Measurements from ENCODE around the gene LRRC72. TPM values are rescaled to one million over a fixed set of nuclear protein-coding genes. Genes with fewer than 3 reads are reported as not detected.
A peak's percentile ranks its signal among the peaks of the same experiment; 100 is the strongest.

The LRRC72 gene
- total and polyA plus RNA-seq, 7 experiments from 2014 or later, result not detected

DNA sequence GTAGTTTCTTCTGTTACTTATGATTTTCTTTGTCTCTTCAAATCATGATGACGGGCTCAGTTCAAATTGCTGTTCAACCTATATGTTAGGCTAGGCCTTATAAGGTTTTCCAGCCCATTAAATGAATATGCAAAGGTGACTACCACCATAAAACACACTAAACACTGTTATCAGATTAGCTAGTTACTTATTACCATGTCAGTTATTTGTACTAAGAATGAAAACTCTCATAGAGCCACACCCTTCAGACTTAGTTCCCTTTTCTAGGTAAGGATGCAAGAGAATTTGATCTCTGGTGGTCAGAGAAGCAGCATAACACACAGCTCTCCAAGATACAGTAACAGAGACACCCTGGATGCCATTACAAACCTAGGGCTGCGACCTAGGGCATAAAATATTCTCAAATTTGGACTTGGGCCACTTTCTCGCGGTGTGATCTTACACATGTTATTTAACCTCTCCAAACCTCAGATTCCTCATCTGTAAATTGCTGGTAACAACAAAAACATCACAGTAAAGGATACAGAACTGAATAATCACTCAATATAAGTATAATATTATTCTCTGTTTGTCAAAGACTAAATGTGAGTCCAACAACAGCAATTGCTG, 83.3 kb downstream of the LRRC72 start:
- Mint-ChIP-seq H3K27me3 (no peaks in the 10 kb centered on the region), H3K27ac (no peak overlapping the region), H3K9me3 (no peaks in the 10 kb centered on the region), H3K36me3 (peaks cover 4 to 55% (median 16%) of the 10 kb centered on the region in 5 donors), H3K4me1 (peaks cover 0 to 6% (median 0%) of the 10 kb centered on the region in 7 donors), H3K4me3 (no peak overlapping the region)
- ChIA-PET POLR2A (no interaction called here), CTCF (no interaction called here)
- Histone ChIP-seq H3K4me3 (ENCODE audit: low read length) (no peak overlapping the region), H3K27ac (ENCODE audit: low read depth, low read length) (no peak overlapping the region), H3K27me3 (ENCODE audit: control insufficient read depth in 2 of 2, insufficient read depth in 2 of 2, low read length in 2 of 2) (no peaks in the 10 kb centered on the region), H3K36me3 (ENCODE audit: control insufficient read depth in 2 of 3, insufficient read depth in 3 of 3, low read length in 3 of 3) (peaks cover 0 to 22% (median 0%) of the 10 kb centered on the region in 3 experiments), H3K4me1 (ENCODE audit: control insufficient read depth in 2 of 2, insufficient read depth in 2 of 2, low read length in 2 of 2) (no peaks in the 10 kb centered on the region), H3K9me3 (ENCODE audit: control insufficient read depth in 2 of 3, low read length in 3 of 3) (no peaks in the 10 kb centered on the region)
- intact Hi-C loops (cut with micrococcal nuclease), result no loop called here
- DNase-seq (no peak), ATAC-seq (peak; percentile 46)

- H3K4me1 Mint-ChIP-seq, result peaks cover 0 to 6% (median 0%) of the 10 kb centered on the region in 7 donors
- ATAC-seq (no peak), DNase-seq (no peak)
- H3K9me3 ChIP-seq (ENCODE audit: control insufficient read depth in 2 of 3, low read length in 3 of 3), result no peaks in the 10 kb centered on the region
- H3K4me3 Mint-ChIP-seq, result no peak overlapping the region
- no peaks in the 10 kb centered on the region for H3K4me1 ChIP-seq (ENCODE audit: control insufficient read depth in 2 of 2, insufficient read depth in 2 of 2, low read length in 2 of 2)
- H3K27ac ChIP-seq (ENCODE audit: low read depth, low read length), result no peak overlapping the region
- no peaks in the 10 kb centered on the region for H3K27me3 ChIP-seq (ENCODE audit: control insufficient read depth in 2 of 2, insufficient read depth in 2 of 2, low read length in 2 of 2)
- POLR2A ChIA-PET, result no interaction called here
- peaks cover 0 to 30% (median 0%) of the 10 kb centered on the region in 3 experiments for H3K36me3 ChIP-seq (ENCODE audit: control insufficient read depth in 2 of 3, insufficient read depth in 3 of 3, low read length in 3 of 3)
- peaks cover 9 to 60% (median 21%) of the 10 kb centered on the region in 5 donors for H3K36me3 Mint-ChIP-seq
- no peak overlapping the region for H3K4me3 ChIP-seq (ENCODE audit: low read length)
- no peak overlapping the region for H3K27ac Mint-ChIP-seq
- H3K9me3 Mint-ChIP-seq, result no peaks in the 10 kb centered on the region
- CTCF ChIA-PET, result interaction anchor here (0.6 kb wide), 1 partner anchor 96 kb away, joined by 3 read pairs; no protein-coding TSS in a partner anchor
- intact Hi-C loops (cut with micrococcal nuclease), result no loop called here
- H3K27me3 Mint-ChIP-seq, result no peaks in the 10 kb centered on the region
These were observed 85.1 kb downstream of the LRRC72 start for GRCh38 chr7:16611711-16612110.

DNA sequence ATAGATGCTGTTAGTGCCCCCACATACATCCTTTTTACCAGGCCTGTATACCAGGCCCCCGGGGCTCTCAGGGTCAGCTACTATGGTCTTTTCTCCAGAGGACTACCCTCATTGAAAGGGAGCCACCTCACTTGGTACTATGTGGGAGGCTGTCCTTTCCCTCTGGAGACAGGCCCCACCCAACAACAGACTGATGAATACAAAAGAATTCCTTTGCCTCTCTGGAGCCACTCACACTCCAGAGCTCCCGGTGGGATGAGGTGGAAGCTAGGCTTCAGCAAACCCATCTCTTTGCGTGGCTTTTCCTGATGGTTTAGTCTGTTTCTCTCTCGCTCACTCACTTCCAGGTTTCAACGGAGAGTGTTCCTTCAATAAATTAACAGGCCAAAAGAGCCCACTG, 88.6 kb downstream of the LRRC72 start:
- H3K9me3 Mint-ChIP-seq, result no peaks in the 10 kb centered on the region
- Histone ChIP-seq H3K27ac (ENCODE audit: low read depth, low read length) (no peak overlapping the region), H3K4me1 (ENCODE audit: control insufficient read depth in 2 of 2, insufficient read depth in 2 of 2, low read length in 2 of 2) (no peaks in the 10 kb centered on the region), H3K36me3 (ENCODE audit: control insufficient read depth in 2 of 3, insufficient read depth in 3 of 3, low read length in 3 of 3) (peaks cover 0 to 19% (median 0%) of the 10 kb centered on the region in 3 experiments), H3K27me3 (ENCODE audit: control insufficient read depth in 2 of 2, insufficient read depth in 2 of 2, low read length in 2 of 2) (no peaks in the 10 kb centered on the region), H3K9me3 (ENCODE audit: control insufficient read depth in 2 of 3, low read length in 3 of 3) (no peaks in the 10 kb centered on the region), H3K4me3 (ENCODE audit: low read length) (no peak overlapping the region)
- CTCF ChIA-PET, result interaction anchor here (0.6 kb wide), 1 partner anchor 364 kb away, joined by 3 read pairs; no protein-coding TSS in a partner anchor
- no peaks in the 10 kb centered on the region for H3K27me3 Mint-ChIP-seq
- no peak overlapping the region for H3K4me3 Mint-ChIP-seq
- intact Hi-C loops (cut with micrococcal nuclease), result loop anchor here in 1 of 2 donors (1.0 kb wide), 1 partner anchor 30 kb away; the partner anchor contains the start of gene ANKMY2
- H3K4me1 Mint-ChIP-seq, result peaks cover 0 to 10% (median 3%) of the 10 kb centered on the region in 7 donors
- POLR2A ChIA-PET, result no interaction called here
- no peak for ATAC-seq
- no peak overlapping the region for H3K27ac Mint-ChIP-seq
- H3K36me3 Mint-ChIP-seq, result peaks cover 5 to 62% (median 28%) of the 10 kb centered on the region in 5 donors
- DNase-seq, result no peak

DNA sequence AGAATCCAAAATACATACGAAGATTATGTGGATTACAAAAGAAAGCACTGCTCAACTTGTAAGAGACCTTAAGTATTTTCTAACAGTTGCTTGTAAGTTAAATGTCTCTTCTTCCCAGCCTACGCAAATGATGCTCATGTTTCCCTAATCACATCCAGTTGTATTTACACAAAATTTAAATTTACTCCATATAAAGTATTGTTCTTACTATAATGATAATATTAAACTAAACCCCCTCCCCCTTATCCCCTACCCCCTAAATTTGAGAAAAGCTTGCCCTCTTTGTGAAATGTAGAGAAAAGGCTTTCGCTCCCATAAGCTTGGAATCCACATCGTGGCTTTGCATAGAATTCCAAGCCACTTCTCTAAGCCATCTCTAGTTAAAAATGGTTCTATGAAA, 89.5 kb downstream of the LRRC72 start:
- Mint-ChIP-seq H3K4me1 (peaks cover 0 to 13% (median 4%) of the 10 kb centered on the region in 7 donors), H3K4me3 (no peak overlapping the region), H3K36me3 (peaks cover 5 to 57% (median 34%) of the 10 kb centered on the region in 5 donors), H3K27ac (no peak overlapping the region), H3K27me3 (no peaks in the 10 kb centered on the region), H3K9me3 (no peaks in the 10 kb centered on the region)
- intact Hi-C loops (cut with micrococcal nuclease), result no loop called here
- H3K27ac ChIP-seq (ENCODE audit: low read depth, low read length), result no peak overlapping the region
- H3K36me3 ChIP-seq (ENCODE audit: control insufficient read depth in 2 of 3, insufficient read depth in 3 of 3, low read length in 3 of 3), result peaks cover 0 to 19% (median 0%) of the 10 kb centered on the region in 3 experiments
- no peaks in the 10 kb centered on the region for H3K9me3 ChIP-seq (ENCODE audit: control insufficient read depth in 2 of 3, low read length in 3 of 3)
- no peak overlapping the region for H3K4me3 ChIP-seq (ENCODE audit: low read length)
- ATAC-seq (no peak), DNase-seq (no peak)
- H3K4me1 ChIP-seq (ENCODE audit: control insufficient read depth in 2 of 2, insufficient read depth in 2 of 2, low read length in 2 of 2), result no peaks in the 10 kb centered on the region
- no peaks in the 10 kb centered on the region for H3K27me3 ChIP-seq (ENCODE audit: control insufficient read depth in 2 of 2, insufficient read depth in 2 of 2, low read length in 2 of 2)
- ChIA-PET POLR2A (no interaction called here), CTCF (no interaction called here)

- no peaks in the 10 kb centered on the region for H3K27me3 ChIP-seq (ENCODE audit: control insufficient read depth in 2 of 2, insufficient read depth in 2 of 2, low read length in 2 of 2)
- Mint-ChIP-seq H3K36me3 (peaks cover 5 to 57% (median 37%) of the 10 kb centered on the region in 5 donors), H3K4me1 (peaks cover 0 to 13% (median 4%) of the 10 kb centered on the region in 7 donors), H3K9me3 (no peaks in the 10 kb centered on the region), H3K27ac (no peak overlapping the region), H3K27me3 (no peaks in the 10 kb centered on the region), H3K4me3 (no peak overlapping the region)
- H3K27ac ChIP-seq (ENCODE audit: low read depth, low read length), result no peak overlapping the region
- H3K9me3 ChIP-seq (ENCODE audit: control insufficient read depth in 2 of 3, low read length in 3 of 3), result no peaks in the 10 kb centered on the region
- intact Hi-C loops (cut with micrococcal nuclease), result no loop called here
- H3K4me3 ChIP-seq (ENCODE audit: low read length), result no peak overlapping the region
- DNase-seq, result no peak
- ChIA-PET POLR2A (no interaction called here), CTCF (no interaction called here)
- ATAC-seq, result no peak
- no peaks in the 10 kb centered on the region for H3K4me1 ChIP-seq (ENCODE audit: control insufficient read depth in 2 of 2, insufficient read depth in 2 of 2, low read length in 2 of 2)
- H3K36me3 ChIP-seq (ENCODE audit: control insufficient read depth in 2 of 3, insufficient read depth in 3 of 3, low read length in 3 of 3), result peaks cover 0 to 19% (median 0%) of the 10 kb centered on the region in 3 experiments
These were observed 89.9 kb downstream of the LRRC72 start for GRCh38 chr7:16616542-16616941.

- DNase-seq (no peak), ATAC-seq (peak; percentile 45)
- no peak overlapping the region for H3K4me3 ChIP-seq (ENCODE audit: low read length)
- Mint-ChIP-seq H3K27me3 (no peaks in the 10 kb centered on the region), H3K27ac (peak overlapping the region in 2 of 9 donors; percentile 1 to 66), H3K9me3 (no peaks in the 10 kb centered on the region), H3K4me3 (peak overlapping the region in 1 of 10 donors; percentile 6), H3K4me1 (peaks cover 0 to 13% (median 2%) of the 10 kb centered on the region in 7 donors), H3K36me3 (peaks cover 10 to 66% (median 37%) of the 10 kb centered on the region in 5 donors)
- no peaks in the 10 kb centered on the region for H3K9me3 ChIP-seq (ENCODE audit: control insufficient read depth in 2 of 3, low read length in 3 of 3)
- H3K27ac ChIP-seq (ENCODE audit: low read depth, low read length), result no peak overlapping the region
- ChIA-PET POLR2A (no interaction called here), CTCF (interaction anchor here (0.8 kb wide), 1 partner anchor 60 kb away, joined by 4 read pairs; no protein-coding TSS in a partner anchor)
- H3K4me1 ChIP-seq (ENCODE audit: control insufficient read depth in 2 of 2, insufficient read depth in 2 of 2, low read length in 2 of 2), result no peaks in the 10 kb centered on the region
- H3K36me3 ChIP-seq (ENCODE audit: control insufficient read depth in 2 of 3, insufficient read depth in 3 of 3, low read length in 3 of 3), result peaks cover 0 to 12% (median 0%) of the 10 kb centered on the region in 3 experiments
- intact Hi-C loops (cut with micrococcal nuclease), result loop anchor here in 1 of 2 donors (2.0 kb wide), 1 partner anchor 25 kb away; the partner anchor contains the start of gene ANKMY2
- H3K27me3 ChIP-seq (ENCODE audit: control insufficient read depth in 2 of 2, insufficient read depth in 2 of 2, low read length in 2 of 2), result no peaks in the 10 kb centered on the region
These were observed 93.4 kb downstream of the LRRC72 start for GRCh38 chr7:16619979-16620408.

DNA sequence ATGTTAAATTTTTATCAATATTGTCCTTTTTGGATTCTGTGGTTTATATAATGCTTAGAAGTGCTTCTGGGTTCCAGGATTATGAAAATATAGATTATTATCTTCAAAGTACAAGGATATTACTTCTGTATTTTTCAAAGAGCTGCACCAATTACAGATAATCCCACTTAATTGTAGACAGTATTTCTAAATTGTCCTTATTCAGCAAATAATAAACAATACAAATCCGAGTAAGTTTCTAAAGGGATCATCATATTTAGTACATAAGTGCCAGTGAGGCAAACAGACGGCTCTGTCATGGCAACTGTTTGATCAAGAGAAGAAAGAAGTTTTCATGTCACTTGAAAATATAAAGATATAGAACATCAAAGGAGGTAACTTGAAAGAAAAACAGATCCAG, 99.8 kb downstream of the LRRC72 start:
- no peaks in the 10 kb centered on the region for H3K27me3 ChIP-seq (ENCODE audit: control insufficient read depth in 2 of 2, insufficient read depth in 2 of 2, low read length in 2 of 2)
- H3K4me1 ChIP-seq (ENCODE audit: control insufficient read depth in 2 of 2, insufficient read depth in 2 of 2, low read length in 2 of 2), result no peaks in the 10 kb centered on the region
- DNase-seq (no peak), ATAC-seq (no peak)
- intact Hi-C loops (cut with micrococcal nuclease), result no loop called here
- CTCF ChIA-PET, result no interaction called here
- peaks cover 5 to 42% (median 8%) of the 10 kb centered on the region in 5 donors for H3K36me3 Mint-ChIP-seq
- H3K9me3 Mint-ChIP-seq, result no peaks in the 10 kb centered on the region
- peaks cover 0 to 6% (median 0%) of the 10 kb centered on the region in 7 donors for H3K4me1 Mint-ChIP-seq
- H3K27ac Mint-ChIP-seq, result no peak overlapping the region
- H3K9me3 ChIP-seq (ENCODE audit: control insufficient read depth in 2 of 3, low read length in 3 of 3), result no peaks in the 10 kb centered on the region
- POLR2A ChIA-PET, result no interaction called here
- peaks cover 0 to 8% (median 0%) of the 10 kb centered on the region in 3 experiments for H3K36me3 ChIP-seq (ENCODE audit: control insufficient read depth in 2 of 3, insufficient read depth in 3 of 3, low read length in 3 of 3)
- no peak overlapping the region for H3K4me3 ChIP-seq (ENCODE audit: low read length)
- no peaks in the 10 kb centered on the region for H3K27me3 Mint-ChIP-seq
- H3K4me3 Mint-ChIP-seq, result no peak overlapping the region
- H3K27ac ChIP-seq (ENCODE audit: low read depth, low read length), result no peak overlapping the region
